LNCAP (cell line): ENCODE measurements around the gene SULT1A1.

ENCODE experiments used
- CTCF ChIP-seq: fragments of 450-650 bp; IDR thresholded peaks from 2 replicates; pipeline ENCODE4 v1.5.1; 2017; ENCODE audit warnings: mild to moderate bottlenecking

The SULT1A1 gene

DNA sequence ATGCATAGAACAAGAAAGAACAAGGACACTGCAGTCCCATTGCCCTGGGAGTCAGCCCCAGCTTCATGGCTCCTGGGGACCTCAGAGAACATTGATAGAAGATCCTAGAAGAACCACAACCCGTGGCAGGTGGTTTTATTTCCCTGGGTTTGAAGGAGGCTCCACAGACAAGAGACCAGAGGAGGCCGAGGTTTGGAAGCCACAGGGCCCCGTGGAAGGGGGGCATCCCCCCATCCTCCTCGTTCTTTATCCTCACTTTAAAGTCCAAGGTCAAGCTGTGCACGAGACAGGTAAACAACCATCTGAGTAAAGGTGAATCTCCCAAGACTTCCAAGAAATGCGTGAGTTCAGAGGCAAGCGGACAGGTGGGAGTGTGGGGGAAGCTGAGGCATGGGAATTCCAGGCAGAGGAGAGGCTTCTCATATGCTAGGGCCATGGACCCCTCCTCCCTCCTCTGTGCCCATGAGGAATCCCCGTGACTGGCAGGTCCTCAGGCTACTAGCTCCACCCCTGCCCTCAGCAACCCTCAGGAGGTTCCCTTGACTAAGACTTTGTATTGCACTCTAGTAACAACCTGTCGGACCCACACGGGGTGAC is 849 bp upstream of the SULT1A1 start:
- TF ChIP-seq CTCF = no peak

DNA sequence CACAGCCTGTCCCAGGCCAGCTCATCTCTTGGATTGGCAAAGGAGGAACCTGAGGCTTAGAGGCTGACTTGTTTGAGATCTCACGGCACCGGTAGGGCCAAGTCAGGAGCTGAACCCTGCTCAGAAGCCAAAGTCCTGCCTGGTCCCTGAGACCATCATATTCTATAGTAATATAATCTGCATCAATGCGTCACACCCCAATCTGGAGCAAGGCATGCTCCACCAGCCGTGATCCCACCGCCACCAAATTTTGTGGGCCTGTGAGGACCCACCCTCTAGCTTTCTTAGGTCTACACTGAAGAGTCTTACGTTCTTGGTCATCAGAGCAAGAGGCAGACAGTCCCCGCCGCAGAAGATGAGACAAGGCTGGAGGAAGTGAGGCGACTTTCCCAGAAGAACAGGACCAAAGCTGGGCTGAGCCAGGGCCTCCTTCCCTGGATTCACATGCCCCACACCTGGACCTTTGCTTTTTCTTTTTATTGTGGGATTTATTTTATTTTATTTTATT is 2.7 kb downstream of the SULT1A1 start:
- no peak for TF ChIP-seq CTCF

GRCh38 chr16:28606291-28607115 is 3.3 kb downstream of the SULT1A1 start:
- TF ChIP-seq CTCF = no peak

DNA sequence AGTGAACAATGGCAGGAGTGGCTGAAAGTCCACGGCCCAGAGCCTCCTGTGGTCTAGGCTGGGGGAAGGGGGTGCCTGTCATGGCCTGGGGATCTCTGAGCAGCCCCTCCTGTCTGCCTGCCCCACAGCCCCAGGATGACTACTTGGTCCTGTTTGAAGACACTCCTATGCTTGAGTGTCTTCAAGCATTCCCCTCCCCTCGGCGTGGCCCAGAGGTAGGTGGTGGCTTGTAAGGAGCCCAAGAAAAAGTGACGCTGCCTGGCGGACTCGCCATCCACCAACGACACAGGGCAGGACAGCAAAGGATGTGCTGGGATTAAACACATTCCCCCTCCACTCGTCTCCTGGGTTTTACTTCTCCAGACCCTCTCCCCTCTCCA is 5.7 kb downstream of the SULT1A1 start:
- TF ChIP-seq CTCF = no peak

DNA sequence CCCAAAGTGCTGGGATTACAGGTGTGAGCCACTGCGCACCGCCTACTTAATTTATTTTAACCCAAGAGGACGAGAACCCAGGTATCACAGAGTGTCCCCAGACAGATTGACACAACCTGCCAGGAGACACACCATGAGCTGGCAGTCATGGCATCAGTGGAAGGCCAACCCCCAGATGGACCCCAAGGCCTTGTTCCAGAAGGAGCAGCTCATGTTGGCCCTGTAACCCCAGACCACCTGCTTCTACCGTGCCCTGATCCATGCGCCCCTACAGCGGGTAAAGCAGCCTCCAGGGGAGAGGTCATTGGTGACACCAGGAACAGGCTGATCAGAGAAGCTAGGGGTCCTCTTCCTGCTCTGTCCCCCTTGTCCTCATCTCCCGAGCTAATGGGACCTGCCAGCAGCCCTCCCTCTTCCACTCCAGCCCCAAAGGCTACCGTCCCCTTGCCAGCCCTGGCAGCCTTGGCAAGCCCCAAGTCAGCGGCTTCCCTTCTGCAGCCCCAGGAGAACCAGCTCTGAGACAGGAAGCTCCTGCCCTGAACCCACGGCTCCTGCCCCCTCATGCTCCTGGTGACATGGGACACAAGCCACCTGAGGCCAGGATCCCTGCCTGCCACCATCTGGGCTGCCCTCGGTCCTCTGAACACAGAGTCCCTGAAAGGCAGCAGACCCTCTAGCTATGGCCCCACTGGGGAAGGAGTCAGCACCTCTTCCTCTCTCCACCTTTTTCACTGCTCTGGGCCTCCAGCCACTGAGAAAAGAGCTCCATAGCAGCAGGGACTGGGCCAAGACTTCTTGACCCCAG is 6.3 kb downstream of the SULT1A1 start:
- TF ChIP-seq CTCF = no peak

DNA sequence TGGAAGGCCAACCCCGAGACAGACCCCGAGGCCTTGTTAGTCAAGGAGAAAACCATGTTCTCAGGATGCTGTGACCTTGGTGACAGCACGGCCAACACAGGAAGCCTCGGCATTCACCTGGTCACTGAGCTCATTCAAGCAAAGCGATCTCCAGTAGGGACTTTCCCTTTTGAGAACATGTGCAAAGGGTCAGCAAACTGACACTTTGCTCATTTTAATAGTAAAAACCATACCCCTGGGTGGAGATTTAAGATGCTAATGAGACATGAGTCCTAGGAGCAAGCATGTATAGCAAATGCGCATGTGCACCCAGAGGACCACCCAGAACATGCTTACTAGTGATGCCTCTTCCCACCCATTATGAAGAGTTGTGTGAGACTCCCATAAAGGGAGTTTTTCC is 7.3 kb downstream of the SULT1A1 start:
- TF ChIP-seq CTCF = no peak

DNA sequence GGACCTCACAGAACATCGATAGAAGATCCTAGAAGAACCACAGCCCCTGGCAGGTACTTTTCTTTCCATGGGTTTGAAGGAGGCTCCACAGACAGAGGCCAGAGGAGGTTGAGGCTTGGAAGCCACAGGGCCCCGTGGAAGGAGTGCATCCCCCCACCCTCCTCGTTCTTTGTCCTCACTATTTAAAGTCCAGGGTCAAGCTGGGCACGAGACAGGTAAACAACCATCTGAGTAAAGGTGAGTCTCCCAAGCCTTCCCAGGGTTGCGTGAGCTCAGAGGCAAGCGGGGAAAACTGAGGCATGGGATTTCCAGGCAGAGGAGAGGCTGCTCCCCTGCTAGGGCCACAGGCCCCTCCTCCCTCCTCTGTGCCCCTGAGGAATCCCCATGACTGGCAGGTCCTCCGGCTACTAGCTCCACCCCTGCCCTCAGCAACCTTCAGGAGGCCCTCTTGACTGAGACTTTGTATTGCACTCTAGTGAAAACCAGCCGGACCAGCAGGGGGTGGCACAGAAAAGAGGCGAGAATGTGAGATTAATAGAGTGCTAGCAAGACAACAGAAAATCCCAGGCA is 12.1 kb downstream of the SULT1A1 start:
- no peak for TF ChIP-seq CTCF
